RPMI8226 (cell line): ENCODE results near the gene PKHD1.

Experiments
- DNase-seq: peaks from one replicate; pipeline ENCODE4 v3.0.0-alpha.2; 2015

Gene PKHD1, protein sequence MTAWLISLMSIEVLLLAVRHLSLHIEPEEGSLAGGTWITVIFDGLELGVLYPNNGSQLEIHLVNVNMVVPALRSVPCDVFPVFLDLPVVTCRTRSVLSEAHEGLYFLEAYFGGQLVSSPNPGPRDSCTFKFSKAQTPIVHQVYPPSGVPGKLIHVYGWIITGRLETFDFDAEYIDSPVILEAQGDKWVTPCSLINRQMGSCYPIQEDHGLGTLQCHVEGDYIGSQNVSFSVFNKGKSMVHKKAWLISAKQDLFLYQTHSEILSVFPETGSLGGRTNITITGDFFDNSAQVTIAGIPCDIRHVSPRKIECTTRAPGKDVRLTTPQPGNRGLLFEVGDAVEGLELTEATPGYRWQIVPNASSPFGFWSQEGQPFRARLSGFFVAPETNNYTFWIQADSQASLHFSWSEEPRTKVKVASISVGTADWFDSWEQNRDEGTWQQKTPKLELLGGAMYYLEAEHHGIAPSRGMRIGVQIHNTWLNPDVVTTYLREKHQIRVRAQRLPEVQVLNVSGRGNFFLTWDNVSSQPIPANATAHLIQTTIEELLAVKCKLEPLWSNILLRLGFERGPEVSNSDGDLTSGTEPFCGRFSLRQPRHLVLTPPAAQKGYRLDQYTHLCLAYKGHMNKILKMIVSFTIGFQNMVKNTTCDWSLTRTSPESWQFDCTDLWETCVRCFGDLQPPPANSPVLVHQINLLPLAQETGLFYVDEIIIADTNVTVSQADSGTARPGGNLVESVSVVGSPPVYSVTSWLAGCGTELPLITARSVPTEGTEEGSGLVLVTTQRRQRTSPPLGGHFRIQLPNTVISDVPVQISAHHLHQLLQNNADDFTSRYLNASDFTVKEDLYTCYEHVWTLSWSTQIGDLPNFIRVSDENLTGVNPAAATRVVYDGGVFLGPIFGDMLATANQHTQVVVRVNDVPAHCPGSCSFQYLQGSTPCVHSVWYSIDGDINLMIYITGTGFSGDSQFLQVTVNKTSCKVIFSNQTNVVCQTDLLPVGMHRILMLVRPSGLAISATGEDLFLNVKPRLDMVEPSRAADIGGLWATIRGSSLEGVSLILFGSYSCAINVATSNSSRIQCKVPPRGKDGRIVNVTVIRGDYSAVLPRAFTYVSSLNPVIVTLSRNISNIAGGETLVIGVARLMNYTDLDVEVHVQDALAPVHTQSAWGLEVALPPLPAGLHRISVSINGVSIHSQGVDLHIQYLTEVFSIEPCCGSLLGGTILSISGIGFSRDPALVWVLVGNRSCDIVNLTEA (N-terminal part only)

DNA sequence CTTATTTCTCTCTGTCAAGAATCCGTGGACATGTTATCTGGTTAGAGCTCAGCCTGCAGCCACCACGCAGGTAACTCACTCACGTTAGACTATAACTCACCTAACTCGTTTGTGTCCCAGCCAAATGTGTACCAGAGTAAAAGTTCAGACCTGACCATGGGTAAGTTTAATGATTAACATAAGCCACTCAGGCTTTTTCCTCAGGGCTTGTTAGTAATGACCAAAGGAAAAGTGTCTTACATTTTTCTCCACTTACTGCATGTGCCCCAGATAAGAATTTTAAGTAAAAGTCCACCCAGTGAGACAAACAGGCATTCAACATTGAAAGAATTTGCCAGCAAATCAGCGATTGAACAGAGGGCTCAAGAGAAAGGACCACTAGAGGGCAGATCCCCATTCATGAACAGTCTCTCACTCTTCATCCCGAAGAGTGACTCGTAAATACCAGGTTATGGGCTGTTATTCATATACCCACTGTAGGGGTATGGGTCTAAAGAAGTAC lies at the start of gene PKHD1:
Gene PKHD1, minus strand, starts transcription at position 116 of the 502 bp plus-strand sequence. CDS start 2,680 bp downstream, outside the sequence.
- DNase-seq, result peak; percentile 9

DNA sequence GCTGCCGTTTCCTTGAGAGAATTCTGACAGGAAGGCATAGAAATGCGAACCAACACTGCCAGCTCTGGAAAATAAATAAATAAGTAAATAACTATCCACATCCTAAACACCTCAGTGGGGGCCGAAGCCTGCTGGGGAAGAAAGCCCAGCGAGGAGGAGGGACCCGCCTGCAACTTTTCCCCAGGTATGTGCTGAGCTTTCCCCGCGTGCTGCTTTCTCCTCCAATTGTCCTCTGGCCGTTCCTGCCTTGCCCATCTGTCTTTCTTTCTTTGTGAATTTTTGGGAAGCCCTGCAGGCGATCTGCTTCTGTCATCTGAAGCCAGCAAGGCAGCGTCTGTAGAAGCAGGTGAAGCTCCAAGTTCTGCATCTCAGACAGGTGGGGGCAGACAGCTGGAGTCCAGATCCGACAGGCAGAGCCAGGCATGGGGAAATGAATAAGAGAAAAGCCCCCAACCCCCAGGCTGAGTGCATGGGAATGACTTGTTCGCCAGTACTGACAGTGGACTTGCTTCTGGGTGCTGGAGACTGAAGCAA lies 49.6 kb upstream of the PKHD1 start:
- DNase-seq, result no peak

DNA sequence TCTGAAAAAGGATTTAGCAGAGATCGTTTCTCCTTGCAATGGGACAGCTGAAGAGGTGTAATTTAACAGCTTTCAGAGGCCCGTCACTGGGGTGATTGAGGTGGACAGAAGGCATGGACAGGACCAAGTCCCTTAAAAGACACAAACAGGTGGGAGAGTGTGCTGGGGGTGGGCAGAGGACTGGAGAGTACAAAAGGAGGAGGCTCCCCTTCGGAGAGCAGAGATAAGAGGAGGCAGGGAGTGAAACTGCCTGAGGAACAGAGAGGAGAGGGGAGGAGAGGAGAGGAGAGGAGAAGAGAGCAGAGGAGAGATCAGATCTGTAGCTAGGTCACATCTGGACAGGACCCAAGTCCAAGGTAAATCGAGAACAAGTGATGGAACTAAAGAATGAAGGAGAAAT lies 48.6 kb upstream of the PKHD1 start:
- no peak for DNase-seq

DNA sequence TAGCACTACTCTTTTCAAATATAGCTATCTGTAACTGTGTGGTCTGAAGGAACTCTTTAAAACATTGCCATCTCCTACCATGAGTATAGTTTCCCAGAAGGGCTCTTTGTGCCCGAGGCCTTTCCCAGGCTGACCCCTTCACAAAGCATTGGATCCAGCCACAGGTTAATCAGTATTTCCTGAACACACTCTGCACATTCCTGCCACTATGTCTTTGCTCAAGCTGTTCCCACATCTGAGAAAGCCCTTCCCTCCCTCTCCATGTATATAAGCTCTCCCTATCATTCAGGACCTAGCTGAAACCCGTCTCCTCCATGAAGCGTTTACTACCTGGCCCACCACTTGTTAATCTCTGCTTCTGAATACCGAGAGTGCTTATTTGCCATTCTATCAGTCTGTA lies 47.8 kb upstream of the PKHD1 start:
- DNase-seq, result no peak

DNA sequence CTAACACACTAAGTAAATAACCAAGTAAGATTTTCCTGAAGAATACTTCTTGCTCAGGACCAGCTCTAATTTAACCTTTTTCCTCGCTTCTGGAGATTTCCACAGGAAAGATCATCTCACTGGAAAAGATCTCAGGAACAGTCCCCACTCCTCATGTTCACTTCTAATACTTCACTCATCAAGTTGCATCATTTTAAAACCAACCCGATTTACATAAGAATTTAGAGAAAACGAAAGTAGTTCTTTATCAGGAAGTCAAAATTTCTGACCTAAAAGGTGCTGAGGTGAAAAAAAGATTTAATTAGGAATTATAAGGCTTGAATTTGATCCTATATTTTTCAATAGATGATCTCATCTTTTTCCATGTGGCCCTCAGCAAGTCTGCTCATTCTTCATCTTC lies 46.6 kb upstream of the PKHD1 start:
- no peak for DNase-seq

DNA sequence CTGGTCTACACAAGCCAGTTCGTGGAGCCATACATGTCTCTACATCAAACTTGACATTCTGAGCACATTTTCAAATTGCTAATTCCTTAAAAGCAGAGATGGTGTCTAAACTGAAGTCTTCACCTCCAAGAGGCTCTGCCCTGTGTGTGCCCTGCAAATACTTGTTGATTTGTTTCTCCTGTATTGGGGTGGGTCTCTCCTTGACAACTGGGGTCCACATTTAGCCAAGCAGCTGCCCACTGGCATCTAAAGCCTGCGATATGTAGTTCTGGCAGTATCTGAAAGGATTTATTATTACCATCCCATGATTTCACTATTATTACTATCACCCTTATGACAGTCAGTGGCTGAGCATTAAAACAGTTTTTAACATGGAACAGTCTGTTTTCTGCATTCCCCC lies 45.9 kb upstream of the PKHD1 start:
- DNase-seq, result no peak

DNA sequence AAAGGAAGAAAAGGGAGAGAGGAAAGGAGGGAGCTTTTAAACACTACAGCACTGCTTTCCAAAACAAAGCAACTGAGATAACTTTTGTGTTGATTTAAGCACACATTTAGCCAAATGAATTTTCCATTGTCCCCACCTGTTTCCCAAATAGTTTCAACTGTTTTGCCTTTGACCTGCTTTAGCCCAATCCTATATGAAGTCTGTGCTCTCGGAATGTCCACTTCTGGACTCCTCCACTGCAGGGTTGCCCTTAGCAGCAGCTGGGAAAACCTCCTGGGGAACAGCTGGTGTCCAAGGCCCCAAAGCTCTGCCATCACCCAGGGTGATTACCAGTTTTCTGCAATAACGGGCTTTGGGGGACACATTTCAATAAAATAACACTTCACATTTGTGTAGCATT lies 44.9 kb upstream of the PKHD1 start:
- no peak for DNase-seq

DNA sequence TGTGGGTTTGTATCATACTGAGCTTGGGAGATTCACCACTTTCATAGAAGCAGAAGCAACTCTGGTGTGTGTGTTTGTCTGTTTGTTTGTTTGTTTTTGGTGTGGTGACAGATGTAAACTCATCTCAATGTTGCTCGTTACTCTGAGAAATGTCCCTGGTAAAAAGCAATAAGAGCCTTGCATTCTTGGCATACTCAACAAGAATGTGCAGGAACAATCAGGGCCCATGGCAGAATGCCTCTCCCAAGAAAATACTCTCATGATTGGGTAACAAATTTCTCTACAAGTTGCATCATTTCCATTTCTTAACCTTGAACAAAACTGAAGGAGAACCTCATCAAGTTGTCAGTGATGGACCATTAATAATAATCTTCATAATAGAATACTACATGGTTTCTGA lies 43.0 kb upstream of the PKHD1 start:
- DNase-seq, result no peak

DNA sequence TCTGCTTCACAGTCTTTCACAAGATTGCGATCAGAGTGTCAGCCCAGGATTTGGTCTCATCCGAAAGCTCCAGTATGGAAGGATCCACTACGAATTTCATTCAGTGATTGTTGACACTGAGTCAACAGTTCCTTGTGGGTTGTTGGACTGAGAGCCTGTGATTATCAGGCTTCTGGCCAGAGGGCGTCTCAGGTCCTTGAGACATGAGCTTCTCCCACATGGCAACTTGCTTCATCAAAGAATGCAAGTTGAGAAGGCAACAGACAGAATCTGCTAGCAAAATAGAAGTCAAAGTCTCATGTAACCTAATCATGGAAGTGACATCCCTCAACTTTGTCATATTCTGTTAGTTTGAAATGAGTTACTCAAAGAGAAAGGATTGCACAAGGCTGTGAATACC lies 40.5 kb upstream of the PKHD1 start:
- no peak for DNase-seq

DNA sequence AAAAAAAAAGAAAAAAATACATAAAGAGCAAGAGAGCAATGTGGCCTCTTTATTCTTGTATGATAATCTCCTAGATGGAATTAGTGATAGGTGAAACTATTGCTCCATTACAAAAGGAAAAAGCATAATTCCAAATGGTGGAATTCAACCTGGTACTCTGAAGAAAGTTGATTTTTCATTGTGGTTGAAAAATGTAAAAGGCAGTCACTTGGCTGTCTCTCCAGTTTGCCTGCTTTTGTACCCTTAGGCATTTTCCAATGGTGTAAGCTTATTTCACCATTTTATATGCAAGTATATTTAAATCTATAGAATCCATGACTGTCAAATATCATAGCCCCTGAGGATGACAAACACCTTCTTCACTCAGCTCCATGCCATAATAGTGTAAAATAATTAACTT lies 38.8 kb upstream of the PKHD1 start:
- DNase-seq, result no peak

DNA sequence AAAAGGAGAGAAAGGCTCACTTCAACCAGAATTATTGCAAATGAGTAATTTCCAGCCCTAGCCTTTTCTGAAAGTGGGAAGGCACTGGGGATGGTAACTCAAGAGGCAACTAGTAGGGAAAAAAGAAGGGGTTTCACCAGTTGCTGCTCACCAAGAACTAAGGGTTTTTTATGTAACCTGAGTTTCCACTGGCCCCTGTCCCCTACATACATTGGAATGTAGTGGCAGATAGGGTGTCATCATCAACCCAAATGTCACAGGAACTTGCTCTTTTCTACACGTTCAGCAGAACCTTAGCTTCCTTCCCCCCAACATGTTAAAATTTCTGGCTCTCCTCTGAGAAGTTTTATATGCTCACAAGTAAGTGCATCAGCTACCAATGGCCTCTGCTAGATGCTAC lies 38.2 kb upstream of the PKHD1 start:
- DNase-seq, result no peak

DNA sequence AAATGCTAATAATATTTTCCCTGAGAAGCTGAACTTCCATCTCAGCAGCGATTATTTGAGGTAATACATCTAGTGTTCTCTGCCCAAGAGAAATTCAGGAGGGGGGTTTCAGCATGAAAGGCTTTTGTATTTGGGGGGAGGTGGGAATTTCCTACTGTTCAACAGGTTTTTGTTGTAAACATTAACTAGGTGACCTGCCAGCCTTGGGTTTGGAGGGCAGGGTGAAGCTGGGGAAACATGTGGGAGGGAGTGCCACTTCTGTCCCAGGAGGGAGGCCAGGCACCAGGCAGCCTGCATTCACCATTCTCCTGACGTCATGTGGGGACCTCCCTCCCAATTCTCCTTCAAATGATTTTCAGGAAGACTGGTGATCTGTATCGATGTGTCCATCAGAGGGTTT lies 37.7 kb upstream of the PKHD1 start:
- no peak for DNase-seq

DNA sequence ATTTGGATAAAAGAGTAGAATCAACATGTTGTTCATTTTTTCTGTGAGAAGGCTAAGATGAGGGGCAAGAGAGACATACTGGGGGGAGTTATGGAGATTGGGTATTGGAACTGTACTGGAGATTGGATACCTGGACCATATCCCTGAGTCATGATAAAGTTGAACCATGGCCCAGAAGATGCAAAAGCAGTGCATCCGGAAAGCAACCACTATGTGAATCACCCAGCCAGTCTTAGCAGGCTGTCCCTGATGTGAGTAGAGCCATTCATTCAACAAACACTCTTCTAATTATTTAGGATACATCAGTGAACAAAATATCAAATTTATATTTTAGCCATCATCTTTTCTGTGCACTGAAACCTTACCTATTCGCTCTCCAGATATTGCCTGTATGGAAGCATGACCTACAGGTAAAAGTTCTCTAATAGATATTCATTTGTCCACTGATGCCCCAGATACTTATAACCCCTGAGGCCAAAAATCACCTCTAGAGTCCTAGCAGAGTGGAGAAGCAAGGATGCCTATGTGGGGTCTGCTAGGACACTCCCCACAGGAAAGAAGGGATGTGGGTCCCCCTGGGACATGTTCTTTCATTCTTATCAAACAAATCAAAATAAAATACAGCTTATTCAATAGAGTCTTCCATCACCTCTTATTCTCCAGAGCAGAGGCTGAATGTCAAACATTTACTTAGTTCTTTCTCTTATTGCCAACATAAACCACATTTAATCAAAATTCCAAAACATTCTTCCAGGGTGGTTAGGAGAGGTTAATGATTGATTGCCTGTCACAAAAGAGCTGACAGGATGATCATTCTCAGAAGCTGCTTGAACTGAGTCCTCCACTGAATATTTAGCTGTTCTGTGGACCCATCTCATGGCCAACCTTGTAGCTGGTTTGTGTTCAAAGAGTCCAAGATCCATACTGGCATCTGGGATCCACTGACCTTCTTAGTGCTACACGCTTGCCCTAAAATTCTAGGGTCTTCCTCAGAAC lies 37.0 kb upstream of the PKHD1 start:
- no peak for DNase-seq

DNA sequence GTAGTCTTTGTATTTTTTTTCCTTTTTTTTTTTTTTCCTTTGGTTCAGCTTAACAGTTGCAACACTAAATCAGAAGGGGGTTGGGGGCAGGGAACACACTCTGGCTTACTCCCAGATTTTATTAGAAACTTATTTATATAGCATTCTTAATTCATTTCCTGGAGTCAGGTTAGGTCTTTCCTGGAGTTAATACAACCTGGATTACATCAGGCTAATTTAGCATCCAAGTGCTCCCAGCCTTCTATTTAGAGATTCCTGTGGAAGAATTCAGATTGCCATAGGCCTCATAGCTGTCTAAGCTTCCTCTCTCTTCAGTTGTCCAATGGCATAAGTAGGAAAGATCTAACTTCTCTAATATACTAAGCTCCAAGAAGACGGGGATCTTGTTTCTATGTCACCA lies 35.8 kb upstream of the PKHD1 start:
- DNase-seq, result no peak

DNA sequence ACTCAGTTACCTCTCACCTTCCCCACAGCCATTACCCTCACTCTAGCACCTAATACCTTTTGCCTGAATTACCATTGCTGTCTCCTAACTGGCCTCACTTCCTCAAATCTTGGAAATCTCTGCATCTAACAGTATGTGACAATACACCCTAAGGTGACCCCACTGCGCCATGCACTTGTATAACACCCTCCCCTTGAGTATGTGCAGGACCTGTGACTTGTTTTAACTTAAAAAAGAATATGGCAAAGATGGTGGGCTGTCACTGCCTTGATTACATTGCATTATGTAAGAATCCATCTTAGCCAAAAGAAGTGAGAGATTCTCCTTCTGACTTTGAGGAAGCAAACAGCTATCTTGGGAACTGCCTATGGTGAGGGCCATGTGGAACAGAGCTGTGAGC lies 29.9 kb upstream of the PKHD1 start:
- no peak for DNase-seq

DNA sequence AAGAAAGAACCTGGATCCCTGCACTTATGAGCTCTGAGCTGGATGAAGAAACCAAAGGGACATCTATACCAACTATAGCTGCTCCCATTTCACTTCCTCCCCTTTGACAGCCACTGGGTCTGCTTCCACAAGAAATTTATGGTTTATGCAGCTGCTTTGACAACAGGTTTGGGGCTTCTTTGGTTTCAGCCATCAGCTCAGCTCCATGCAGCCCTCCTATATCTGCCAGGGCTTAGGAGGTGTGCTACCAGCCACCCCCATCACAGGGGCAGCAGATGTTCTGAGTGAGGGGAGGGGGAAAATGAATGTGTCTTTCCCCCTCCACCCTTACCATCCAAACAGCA lies 29.2 kb upstream of the PKHD1 start:
- DNase-seq, result no peak

DNA sequence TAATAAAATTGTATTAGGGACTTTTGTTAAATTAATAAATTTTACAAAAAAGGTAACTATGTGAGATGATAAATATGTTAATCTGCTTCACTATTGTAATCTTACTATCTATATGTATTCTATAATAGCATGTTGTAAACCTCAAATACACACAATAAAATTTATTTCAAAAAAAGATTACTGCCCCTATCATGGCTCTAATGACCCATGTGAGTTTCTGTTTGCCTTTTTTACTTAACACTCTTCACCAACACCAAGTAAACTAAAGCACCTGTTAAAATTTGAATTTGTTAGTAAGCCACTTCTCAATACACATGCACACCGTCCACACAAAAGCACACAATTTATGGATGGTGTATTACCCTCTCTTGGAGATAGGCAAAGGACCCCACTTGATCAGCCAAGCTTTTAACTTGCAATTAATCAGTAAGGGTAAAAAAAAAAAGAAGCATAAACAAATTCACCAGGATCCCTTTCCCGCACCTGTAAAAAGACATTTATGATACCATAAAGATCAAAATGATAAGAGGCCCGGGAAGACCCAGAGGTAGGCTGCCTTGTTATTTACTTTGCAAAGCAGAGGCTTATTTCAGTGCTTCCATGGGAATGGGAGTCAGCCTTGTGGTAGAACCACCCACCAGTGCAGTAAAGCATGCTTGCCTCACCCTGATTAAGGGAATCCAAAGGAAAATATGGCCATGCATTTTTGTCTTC lies 28.6 kb upstream of the PKHD1 start:
- DNase-seq, result no peak

DNA sequence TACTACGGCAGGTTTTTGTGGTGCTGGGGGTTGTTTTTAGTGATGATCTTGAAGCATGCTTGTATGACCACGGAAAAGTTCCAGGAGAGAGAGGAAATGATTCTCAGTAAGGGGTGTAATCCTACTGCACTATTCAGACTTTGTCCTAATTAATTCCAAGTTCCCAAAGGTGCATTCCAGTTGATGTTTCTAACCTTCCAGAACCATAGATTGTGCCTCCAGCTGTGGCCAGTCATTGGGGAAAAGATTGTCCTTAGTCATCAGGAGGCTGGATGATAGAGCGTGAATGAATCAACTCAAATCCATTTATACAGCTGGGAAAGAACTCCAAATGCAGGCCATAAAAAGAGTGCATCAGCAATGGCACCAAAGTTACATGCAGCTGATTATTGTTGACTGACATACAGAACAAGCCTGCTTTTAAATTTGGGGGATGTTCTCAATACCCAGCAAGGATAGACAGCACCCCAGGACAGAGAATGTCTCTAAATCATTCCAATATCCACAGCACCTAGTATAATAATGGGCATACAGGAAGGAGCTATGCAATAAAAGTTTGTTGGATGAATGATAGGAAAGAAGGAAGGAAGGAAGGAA lies 27.8 kb upstream of the PKHD1 start:
- DNase-seq, result no peak

DNA sequence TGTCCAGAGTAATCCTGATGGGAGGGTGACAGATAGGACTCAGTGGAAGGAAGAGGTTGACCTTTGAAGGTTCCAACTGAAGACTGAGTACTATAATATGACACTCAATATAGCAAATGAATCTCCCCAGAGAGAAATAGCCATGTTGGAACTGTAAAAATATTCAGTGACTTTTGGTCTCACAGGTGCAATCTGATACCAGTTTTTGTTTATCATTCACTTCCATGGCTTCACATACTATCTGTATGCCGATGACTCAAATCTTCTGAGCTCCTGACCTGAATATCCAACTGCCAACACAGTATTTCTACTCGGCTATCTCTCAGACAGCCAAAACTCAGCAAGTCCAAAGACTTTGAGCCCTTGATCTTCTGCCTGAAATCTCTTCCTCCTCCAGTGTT lies 21.8 kb upstream of the PKHD1 start:
- no peak for DNase-seq

DNA sequence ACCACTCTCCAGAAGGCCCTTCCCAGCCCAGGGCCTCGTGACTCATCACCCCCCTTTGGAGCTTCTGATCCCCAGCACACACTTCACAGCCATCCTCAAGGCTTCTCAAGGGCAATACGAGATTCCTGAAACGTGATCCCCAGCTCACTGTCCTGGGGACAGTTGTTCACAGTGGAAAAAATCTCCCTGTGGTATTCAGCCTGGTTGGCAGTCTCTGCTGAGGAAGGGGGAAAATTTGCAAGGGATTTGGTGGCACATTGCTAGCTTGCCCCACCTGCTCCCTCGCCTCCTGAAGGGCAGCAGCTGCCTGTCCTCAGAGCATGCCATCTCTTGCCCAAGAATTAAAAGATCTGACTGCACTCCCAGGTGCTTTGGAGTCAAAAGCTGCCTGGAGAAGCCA lies 20.7 kb upstream of the PKHD1 start:
- no peak for DNase-seq

DNA sequence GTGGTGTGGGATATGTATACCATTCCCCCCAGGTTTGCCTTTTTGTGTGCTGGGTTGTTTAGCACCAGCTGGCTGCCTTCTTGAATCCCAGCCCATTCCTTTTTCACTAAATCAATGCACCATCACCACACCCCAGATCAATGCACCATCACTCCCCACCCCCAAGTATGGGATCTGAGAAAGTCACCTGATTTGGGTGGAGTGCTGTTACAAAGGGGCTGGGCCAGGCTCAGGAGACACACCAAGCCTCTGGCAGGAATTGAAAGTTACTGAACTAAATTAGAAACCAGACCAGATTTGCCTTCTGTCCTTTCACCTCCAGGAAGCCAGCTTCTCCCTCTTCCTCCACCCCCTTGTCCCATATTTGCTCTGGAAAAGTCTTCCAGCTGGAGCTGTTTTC lies 19.6 kb upstream of the PKHD1 start:
- no peak for DNase-seq
